Anterior cingulate cortex (tissue), 58 donors: ENCODE measurements around the gene CXorf58.
"Not testable (repeated sequence)": the region's sequence is repeated elsewhere in the genome, so short reads cannot be mapped to it uniquely, and the experiment has no call there.

Experiments
- DNase-seq, 58 donors: peaks; one replicate each; lab custom pipeline; 2025; lab: John Stamatoyannopoulos, UW

CXorf58 gene

GRCh38 chrX:23952391-23952790 lies 44.6 kb downstream of the CXorf58 start:
- no peak for DNase-seq

GRCh38 chrX:23952984-23953907 lies 45.4 kb downstream of the CXorf58 start:
- DNase-seq = peak in 3 of 58 donors; percentile 0

- DNase-seq = no peak
Measured at GRCh38 chrX:23953908-23954269, 46.1 kb downstream of the CXorf58 start.

DNA sequence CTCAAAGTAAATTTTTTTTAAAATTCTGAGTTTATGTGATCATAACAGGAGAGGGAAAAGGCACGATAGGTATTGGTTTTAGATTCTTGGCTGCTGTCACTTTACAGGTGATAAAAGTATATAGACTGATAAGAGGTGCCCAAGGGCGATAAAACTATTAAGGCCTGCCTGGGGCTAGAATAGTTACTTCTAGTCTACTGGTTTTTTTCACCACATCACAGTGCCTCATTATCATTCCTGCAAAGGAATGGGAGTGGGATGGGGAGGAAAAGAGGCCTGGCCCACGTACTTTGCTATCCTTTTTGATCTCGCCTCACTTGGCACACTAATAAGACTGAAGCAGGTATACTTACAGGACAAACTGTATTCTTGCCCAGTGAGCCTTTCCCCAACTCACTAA lies 46.6 kb downstream of the CXorf58 start:
- no peak for DNase-seq

DNA sequence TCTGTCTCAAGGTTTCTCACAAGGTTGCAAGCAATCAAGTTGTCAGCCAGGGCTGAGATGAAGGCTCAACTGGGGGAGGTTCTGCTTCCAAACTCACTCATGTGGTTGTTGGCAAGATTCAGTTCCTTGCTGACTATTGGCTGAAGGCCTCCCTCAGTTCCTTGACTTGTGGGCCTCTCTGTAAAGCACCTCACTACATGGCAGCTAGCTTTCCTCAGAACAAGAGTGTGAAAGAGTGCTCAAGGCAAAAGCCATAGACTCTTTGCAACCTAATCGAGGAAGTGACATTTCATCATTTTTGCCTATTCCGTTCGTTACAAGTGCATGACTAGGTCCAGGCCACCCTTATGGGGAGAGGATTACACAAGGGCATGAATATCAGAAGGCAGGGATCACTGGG lies 52.0 kb downstream of the CXorf58 start:
- peak in 1 of 58 donors; percentile 1 for DNase-seq

DNA sequence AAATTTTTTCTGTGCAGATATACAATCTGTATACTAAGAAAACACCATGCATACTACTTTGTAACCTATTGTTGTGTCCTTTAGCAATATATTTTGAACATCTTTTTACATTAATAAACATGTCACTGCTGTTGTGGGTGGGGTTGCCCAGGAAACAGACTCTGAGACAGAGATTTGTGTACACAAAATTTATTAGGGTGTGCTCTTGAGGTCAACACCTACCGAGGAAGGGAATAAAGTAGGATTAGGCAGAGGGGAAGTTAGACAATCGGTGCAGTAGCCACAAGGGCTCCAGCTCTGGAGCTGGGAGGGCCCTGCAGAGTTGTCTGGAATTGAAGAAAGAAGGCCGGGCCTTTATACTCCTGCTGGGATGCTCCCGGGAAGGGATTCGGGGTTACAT lies 56.4 kb downstream of the CXorf58 start:
- no peak for DNase-seq

DNA sequence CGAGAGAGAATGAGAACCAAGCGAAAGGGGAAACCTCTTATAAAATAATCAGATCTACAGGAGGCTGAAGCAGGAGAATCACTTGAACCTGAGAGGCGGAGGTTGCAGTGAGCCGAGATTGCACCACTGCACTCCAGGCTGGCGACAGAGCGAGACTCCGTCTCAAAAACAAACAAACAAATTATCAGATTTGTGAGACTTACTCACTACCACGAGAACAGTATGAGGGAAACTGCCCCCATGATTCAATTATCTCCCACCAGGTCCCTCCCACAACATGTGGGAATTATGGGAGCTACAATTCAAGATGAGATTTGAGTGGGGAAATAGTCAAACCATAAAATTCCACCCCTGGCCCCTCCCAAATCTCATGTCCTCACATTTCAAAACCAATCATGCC lies 57.8 kb downstream of the CXorf58 start:
- not testable (repeated sequence) for DNase-seq

DNA sequence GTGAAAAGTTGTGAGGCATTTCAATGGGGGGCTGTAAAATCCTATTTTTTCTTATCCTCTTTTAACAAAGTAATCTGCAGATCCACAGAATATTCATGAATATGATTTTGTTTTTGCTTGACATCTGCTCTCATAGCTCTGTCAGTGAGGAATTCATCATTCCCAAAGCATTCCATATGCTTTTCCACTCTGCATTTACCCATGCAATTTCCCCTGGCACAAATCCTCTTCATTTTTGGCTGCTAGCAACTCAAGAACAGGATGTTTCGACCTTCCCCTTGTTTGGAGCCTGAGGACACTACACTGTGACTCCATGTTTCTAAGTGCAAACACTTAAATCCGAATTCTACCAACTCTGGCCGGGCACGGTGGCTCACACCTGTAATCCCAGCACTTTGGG lies 70.7 kb downstream of the CXorf58 start:
- DNase-seq = no peak

DNA sequence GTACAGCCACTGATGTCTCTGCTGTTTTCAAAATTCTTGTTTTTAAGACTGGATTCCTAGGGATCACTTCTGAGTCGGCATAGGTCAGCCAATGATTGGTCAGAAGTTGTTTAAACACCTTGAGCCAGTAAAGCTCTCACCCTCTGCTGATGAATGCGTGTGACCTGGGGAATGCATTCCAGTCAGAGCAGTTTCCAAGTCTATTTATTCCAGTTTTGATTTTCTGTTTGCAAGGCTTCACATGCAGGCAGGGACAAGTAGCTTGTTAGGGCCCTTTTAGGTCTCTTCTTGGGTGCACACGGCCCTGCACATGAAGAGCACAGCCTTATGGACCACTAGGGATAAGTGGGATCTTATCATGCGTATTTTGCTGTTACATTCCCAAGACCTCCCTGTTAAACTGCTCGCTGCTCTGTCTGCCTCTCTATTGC lies 72.2 kb downstream of the CXorf58 start:
- no peak for DNase-seq

DNA sequence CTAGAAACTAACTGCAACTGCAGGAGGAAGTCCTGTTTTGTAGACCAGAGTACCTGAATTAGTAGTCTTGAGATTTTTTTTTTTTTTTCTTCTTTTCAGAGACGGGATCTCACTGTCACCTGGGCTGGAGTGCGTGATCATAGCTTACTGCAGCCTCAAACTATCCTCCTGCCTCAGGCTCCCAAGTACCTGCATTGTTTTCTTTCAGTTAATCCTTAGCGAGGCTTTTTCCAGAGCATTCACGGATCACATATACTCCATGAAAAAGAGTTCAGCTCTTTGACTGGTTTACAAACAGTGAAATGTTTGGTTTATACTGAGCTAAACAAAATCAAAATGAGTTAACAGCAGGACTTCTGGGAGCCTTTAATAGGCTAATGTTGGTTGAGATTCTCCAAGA lies 73.4 kb downstream of the CXorf58 start:
- DNase-seq = no peak

- DNase-seq = no peak
Measured at GRCh38 chrX:23981711-23982110, 73.9 kb downstream of the CXorf58 start.

DNA sequence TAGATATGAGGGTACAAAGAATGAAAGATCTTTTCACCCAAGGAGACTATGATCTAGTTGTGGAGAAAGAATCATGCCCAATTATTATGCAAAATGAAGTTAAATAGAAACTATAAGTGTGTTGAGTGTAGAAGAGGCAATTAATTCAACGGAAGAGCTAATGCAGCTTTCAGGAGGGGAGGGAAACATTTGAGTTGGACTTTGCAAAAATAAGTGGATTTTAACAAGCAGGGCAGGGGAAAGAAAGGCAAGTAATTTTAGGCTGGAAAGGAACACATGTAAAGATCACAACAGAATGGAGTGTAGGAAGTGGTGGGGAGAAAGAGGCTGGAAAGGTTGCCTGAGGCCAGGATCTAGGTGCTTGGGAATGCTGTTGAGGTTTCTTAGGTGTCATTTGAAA lies 75.1 kb downstream of the CXorf58 start:
- DNase-seq = no peak
